ENCODE results near the gene PADI3.

The PADI3 gene

GRCh38 chr1:17225140-17225539, 23.8 kb upstream of the PADI3 start:
- no peak overlapping the region for H3K4me3 ChIP-seq (ENCODE audit: low read length)
- no peak for TF ChIP-seq CTCF (conservative IDR thresholded peaks at IDR 0.05; ENCODE audit: low read length)
- DNase-seq (ENCODE audit: low read depth) = no peak

- no peak overlapping the region for H3K4me3 ChIP-seq (ENCODE audit: low read length)
- no peak for DNase-seq (ENCODE audit: low read depth)
- no peak for TF ChIP-seq CTCF (conservative IDR thresholded peaks at IDR 0.05; ENCODE audit: low read length)
Measured at GRCh38 chr1:17227358-17227915, 21.5 kb upstream of the PADI3 start.

GRCh38 chr1:17228619-17229018, 20.3 kb upstream of the PADI3 start:
- no peak for DNase-seq (ENCODE audit: low read depth)
- TF ChIP-seq CTCF (conservative IDR thresholded peaks at IDR 0.05; ENCODE audit: low read length) = no peak
- H3K4me3 ChIP-seq (ENCODE audit: low read length) = no peak overlapping the region

- no peak for DNase-seq (ENCODE audit: low read depth)
- H3K4me3 ChIP-seq (ENCODE audit: low read length) = no peak overlapping the region
- no peak for TF ChIP-seq CTCF (conservative IDR thresholded peaks at IDR 0.05; ENCODE audit: low read length)
Measured at GRCh38 chr1:17229379-17229778, 19.5 kb upstream of the PADI3 start.

- H3K4me3 ChIP-seq (ENCODE audit: low read length) = no peak overlapping the region
- no peak for TF ChIP-seq CTCF (conservative IDR thresholded peaks at IDR 0.05; ENCODE audit: low read length)
- DNase-seq (ENCODE audit: low read depth) = no peak
Measured at GRCh38 chr1:17230106-17230505, 18.8 kb upstream of the PADI3 start.

- no peak for TF ChIP-seq CTCF (conservative IDR thresholded peaks at IDR 0.05; ENCODE audit: low read length)
Measured at GRCh38 chr1:17230671-17231310, 18.1 kb upstream of the PADI3 start.

More at GRCh38 chr1:17230671-17231310, 18.1 kb upstream of the PADI3 start:
- no peak overlapping the region for H3K4me3 ChIP-seq (ENCODE audit: low read length)
- DNase-seq (ENCODE audit: low read depth) = no peak
